GM18868 (cell line): ENCODE measurements around the gene SLC7A1.

Experiments used
- ATAC-seq: cut with Tn5 transposase; IDR thresholded peaks from one replicate; pipeline ENCODE4 v1.9.1; 2021; ENCODE audit warnings: mild to moderate bottlenecking, moderate library complexity; ENCODE audit not compliant: unreplicated experiment

Gene SLC7A1

DNA sequence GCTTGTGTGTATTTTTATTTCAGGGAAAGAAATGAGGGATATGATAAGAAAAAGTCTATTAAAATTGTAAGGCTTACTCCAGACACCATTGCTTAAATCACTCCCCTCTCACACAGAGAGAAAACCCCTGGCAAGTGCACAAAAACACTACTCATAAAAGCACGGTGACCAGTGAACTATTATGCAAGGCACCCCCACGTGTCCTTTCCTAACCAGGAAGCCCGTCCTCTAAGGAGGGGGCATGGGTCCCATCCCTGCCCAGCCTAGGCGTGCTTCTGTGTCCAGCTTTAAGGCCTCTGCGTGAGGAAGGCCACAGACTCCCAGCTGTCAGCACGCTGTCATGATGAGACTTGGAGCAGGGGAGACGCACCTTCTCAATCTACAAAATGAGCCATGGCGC lies 83.5 kb downstream of the SLC7A1 start:
- ATAC-seq = no peak

DNA sequence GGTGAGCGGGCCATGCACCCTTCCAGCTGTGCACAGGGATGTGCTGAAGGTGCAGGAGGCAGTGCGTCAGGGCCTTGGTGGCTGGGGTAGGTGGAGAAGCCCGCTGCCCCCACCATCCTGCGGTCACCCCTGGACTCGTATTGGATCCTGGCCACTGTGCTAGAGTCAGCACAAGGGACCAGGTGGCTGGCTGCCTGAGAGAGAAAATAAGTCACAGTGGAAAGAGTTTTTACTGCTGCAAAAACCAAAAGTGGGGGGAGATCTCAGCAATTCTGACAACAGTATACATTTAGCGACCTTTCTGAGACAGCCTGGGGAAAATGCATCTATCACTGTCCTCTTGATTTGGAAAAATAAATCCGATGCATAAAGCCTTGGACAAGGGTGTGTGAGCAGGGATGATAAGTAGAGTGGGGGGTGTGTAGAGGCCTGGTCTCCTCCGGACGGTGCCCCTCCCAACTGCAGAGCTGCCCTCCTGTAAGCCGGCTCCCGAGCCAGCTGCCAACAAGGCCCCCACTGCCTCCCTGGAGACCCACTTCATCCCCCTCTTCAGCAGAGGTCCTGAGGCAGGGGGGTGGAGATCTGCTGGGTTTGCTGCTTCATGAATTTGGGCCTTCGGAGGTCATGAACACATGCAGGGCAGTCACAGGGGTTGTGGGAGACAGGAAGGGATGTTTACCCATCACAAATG lies 84.2 kb downstream of the SLC7A1 start:
- ATAC-seq = no peak

DNA sequence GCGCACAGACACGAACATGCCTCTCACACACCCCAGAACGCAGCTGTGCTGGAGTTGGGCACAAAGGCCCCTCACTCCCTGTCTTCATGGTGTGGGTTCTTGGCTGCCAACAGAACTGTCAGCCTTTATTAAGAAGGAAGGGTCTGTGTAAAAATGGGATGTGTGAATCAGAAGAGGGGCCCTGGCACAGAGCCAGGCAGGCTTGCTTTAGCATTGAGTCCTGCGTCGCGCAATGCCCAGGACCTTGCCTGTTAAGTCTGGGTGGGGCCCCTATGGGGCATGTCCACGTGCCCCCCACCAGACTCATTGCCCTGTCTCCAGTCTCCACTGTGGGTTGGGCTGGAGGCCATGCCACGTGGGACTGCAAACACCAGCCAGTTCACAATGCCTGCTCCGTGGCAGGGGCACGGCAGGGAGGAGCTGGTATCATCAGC lies 84.8 kb downstream of the SLC7A1 start:
- ATAC-seq = no peak

DNA sequence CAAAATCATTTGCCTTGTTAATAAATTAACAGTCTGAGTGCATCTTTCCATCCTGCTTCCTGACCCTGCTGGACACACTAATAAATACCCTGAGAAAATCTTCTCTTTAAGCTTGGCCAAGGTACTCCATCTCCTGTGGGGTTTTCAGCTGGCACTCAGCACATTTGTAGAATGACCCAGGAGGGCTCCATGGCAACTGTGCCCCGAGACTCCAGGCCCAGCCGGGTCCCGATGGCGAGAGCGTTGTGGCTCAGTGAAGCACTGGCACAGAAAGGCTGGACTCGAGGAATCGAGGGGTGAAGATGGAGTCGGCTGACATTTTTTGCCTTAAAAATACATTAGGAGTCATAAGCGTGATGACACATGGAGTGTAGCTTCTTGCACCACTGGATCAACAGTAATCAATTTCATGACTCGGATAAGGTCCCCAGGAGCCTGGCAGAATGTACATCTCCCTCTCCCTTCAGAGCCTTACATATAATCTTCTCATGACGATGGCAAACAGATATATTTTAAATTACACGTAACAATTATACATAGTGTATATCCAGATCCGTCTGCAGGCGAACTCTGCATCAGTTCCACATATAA lies 85.4 kb downstream of the SLC7A1 start:
- ATAC-seq = no peak

DNA sequence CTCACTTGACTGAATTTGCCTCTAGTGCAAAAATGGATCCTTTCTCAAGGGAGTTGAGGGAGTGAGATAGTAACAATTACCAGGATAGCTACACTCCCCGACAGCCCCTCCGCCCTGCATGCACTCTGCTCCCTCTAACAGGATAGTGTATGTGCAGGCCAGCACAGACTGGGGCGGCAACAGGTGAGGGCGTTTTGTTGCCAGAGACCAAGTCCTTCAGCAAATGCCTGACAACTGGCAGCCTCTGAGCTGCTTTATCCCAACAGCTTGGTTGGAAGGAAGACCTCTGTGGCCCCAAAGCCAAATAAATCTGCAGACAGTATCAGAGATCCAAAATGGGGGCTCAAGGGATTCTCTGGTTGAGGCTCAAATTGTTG lies 86.6 kb downstream of the SLC7A1 start:
- no peak for ATAC-seq

DNA sequence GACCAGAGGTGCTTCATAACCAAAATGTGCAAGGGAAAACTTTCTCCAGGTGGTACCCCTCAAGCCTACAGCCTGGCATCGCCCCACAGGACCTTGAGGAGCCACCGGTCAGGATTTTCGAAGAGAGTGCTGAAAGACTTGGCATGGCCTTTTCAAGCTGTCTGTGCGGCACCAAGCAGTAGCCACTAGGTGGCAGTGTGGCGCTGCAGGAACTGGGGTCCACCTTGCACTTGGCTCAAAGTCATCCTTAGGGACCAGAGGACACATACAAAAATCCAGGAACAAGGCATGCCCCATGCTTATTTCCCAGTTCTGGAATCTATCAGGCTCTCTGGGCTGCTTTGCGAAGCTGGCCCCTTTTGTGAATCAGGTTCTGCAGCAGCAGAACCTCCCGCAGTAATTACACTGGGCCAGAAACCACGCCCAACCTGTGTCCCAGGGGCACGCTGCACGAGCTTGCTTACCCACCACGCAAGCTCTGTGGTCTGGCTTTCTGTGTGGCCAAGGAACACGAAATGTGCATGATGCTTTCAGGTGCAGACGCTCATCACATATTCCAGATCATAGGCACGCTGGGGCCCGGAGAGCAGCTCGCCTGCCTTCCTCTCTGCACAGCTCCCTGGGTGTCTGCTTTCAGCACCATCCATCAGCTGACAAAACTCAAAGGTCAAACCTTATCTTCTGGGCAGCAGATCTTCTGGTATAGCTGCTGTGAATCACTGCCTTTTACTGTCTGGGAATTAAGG lies 87.2 kb downstream of the SLC7A1 start:
- peak; percentile 73 for ATAC-seq

DNA sequence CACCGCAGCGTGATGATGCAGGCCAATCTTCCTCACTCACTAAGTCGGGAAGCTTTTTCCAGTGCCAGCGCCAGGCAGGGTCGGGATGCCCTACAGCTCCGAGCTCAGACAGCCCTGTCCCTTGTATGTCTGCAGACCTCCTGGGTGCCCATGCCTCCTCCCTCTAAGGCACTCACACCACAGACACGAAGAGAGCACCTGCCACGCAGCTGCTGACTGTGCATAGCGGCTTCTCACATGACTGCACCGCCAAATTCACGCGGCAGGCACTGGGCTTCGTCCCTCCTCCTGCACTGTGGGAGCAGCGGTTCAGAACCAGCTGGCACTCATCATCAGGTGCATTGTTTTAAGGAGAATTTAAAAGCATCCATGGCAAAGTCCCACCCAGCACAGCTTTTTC lies 88.1 kb downstream of the SLC7A1 start:
- ATAC-seq = no peak

DNA sequence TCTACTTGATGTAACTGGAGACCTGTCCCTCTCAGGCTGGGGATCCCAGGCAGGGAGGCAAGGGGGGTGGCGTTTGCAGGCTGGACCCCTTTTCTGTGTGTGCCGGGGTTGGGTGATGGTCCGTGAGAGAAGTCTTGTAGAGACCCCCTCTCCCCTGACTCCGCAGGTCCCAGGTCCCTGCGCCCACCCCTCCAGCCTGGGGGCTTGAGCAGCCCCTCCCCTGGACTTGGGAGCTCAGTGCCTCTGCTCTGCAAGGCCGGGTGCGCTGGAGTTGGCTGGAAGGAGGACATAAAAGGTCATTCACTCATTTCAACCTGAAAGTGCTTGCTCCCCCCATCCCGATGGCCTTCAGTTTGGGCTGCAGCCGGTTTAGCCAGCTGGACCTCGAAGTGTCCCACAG lies 89.5 kb downstream of the SLC7A1 start:
- ATAC-seq = no peak

DNA sequence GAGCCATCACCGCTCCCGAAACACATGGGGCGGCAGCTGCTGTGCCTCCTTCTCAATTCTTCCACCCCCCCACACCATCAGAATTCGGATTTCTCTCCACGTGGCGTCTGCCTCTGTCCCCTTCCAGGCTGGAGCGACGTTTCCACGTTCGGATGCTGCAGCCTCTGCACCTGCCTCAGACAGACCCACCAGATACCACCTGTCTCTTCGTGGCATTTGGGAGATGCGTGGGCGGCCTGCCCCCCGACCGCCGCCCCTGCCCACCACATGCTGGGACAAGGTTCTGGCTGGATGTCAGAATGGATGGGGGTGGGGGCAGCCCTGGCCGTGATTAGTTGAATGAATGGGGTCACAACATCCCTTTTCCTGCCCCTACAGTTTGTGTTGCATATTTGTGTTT lies 90.0 kb downstream of the SLC7A1 start:
- ATAC-seq = no peak

DNA sequence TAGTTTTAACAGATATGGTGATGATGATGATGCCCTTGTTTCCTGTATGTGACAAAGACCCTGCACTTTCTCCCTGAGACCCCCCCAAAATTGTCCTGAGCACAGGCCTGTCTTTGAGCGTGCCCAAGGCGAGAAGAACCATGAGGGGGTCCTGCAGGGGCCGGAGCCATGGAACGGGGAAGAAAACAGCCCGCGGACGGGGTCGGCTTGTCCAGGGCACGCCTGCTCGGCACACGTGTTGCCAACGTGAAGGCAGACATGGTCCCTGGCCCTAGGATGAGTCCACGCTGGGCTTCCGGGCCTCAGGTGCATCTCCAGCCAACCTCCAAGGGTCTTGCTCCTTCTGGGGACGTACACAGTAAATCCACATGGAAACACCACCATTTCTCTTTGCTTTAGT lies 90.8 kb downstream of the SLC7A1 start:
- no peak for ATAC-seq

DNA sequence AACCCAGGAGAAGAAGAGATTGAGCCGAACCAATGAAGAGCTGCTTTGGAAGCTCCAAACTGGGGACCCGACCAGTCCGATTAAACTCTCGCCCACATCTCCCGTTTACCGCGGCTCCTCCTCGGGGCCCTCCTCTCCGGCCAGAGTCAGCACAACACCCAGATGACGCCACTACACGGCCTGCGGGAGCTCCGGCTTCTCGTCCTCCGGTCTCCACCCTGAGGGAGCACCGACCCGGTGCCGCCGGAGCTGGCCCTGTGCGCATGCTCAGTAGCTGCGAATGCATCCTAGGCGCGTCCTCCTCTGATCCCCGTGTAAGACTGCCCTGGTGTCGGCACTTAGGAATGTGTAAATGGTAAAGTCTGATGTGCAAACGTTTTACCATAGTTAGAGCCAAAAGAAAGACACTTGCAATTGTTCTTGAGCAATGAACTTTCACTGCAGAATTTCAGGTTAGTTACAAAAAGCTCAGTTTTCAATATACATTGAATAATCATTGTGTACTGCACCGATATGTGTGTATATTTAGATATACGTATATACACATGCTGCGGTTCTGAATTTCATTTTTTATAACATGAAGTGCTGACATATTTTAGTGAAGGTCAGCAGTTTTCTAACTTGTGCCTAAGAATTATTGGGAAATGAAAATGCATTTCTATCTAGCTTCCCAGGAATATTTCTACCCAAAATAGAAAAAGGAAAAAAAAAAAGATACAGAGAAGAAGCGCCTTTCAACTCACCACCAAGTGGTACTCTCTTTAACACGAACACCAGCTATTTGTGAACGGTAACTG lies 92.2 kb downstream of the SLC7A1 start:
- ATAC-seq = no peak

DNA sequence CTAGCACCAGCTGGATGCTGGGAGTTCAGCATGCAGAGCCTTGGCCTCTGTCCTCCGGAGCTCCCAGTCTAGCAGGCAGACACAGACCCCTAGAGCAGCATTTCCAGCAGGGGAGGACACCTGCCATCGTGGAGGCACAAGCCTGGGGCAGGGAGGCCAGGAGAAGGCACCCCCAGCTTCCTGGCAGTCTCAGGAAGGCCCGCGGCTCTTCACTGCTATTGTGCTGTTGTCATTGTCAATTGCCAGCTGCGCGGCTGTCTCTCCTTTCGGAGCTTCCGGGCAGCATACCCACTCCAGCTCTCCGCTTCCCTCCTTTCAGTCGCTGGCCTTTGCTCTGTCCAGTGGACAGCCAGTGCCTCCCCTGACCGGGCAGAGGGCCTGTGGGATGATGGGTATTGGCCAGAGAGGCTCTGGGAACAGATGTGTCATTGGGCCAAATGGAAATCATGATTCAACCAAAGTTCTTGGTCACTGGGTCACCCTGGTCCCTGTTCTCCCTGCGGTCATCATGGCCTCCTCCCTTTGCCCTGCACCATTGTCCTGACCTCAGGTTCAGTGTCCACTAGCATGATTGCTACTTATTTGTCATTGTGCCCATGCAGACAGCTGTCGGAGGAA lies 93.0 kb downstream of the SLC7A1 start:
- no peak for ATAC-seq

DNA sequence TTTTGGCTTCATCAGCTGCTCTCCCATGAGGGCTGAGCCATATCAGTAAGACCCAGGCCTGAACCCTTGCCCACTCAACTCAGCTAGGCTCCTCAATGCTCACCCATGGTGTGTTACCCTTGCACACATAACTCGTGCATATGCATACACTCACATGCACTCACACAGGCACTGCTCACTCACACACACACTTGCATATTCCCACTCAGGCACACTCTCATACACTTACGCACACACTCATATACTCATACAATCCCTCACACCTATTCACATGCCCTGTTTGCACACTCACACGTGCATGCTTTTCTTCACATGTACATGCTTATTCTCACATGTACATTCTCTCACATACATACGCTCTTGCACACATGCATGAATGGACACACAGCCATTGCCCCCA lies 93.8 kb downstream of the SLC7A1 start:
- no peak for ATAC-seq

DNA sequence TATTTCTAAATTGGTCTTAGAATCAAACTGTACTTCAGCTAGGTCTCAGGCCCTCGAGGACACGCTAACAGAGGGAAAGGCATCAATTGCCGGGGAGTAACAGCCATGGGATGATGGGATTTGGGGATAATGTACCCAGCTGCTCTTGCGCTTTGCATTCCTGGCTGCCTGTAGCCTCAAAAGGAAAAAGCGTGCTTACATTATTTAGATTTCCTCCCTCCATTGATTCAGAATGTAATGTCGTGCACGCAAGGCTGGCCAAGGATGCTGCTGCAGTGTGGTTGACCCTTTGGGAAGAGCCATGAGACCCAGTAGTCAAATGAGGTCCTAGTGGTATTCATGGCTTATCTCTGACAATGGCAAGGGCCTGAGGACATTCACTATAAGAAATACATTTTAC lies 95.1 kb downstream of the SLC7A1 start:
- no peak for ATAC-seq

DNA sequence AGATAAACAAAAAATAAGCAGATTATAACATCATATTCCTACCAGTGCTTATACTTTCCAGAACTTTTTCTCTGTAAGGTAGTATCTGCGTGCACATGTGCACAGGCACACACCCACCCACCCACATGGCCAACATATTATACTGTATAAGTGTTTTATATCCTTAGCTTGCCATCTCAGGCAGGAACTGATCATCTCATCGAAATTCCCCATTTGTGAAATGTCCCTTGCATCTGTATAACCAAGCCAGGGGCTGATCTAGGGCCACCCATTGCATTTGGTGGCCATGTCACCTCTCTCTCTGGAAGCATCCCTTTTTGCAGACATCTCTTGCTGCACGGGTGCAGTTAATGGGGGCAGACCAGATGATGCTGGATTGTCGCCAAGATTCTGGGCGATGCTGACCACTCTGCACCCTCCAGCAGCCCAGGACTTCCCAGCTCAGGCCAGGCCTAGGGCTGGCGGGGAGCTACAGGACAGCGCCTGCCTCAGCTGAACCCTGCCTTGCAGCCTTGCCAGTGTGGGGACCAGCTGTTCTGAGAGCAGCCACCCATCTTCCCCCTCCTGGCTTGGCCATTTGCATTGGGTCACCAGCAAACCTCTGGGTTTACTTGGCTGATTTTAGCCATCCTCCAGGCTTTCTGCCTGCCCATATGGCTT lies 95.9 kb downstream of the SLC7A1 start:
- no peak for ATAC-seq

DNA sequence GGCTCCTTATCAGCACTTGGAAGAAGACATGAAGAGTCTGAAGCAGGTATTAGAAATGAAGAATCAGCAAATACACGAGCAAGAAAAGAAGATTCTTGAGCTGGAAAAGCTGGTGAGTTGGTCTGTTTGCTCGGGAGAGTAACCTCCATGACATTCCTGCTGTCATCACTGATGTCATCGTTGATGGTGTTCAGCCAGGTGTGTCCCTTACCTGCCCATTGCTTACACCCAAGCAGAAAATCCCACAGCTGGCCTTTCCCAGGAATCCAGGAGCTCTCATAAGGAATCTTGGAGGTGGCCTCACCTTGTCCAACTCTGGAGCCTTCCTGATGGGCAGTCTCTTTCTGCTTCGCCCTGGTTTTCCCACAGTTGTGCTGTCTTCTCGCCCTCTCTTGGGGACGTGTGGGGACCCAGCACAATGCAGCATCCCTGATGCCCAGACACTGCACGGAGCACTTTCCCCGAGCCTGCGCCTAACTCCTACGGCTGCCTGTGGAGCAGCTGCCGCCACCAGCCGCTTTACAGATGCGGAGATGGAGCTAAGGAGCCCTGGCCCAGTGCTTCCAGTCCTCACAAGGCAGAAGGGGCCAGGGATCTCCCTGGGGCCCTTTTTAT lies 97.0 kb downstream of the SLC7A1 start:
- ATAC-seq = no peak

DNA sequence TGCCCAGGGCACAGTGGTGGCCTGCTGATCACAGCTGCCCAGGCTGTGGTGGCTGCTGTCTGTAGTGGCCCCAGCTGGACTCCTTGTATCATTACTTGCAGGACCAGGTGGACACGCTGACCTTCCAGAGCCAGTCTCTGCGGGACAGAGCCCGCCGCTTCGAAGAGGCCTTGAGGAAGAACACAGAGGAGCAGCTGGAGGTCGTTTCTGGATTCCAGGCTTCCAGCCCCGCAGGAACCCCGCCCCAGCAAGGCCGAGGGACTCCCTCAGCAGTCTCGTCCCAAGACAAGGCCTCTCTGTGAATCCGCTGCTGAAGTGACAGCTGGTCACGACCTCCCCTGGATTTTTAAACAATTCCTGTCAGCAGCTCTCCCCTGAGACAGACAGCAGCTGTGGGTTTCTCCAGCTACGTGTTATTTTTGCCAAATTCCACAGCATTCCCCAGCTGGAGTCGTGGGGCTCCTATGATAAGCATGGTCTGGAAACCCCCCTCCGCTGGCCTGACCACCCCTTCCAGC lies 98.3 kb downstream of the SLC7A1 start:
- no peak for ATAC-seq

DNA sequence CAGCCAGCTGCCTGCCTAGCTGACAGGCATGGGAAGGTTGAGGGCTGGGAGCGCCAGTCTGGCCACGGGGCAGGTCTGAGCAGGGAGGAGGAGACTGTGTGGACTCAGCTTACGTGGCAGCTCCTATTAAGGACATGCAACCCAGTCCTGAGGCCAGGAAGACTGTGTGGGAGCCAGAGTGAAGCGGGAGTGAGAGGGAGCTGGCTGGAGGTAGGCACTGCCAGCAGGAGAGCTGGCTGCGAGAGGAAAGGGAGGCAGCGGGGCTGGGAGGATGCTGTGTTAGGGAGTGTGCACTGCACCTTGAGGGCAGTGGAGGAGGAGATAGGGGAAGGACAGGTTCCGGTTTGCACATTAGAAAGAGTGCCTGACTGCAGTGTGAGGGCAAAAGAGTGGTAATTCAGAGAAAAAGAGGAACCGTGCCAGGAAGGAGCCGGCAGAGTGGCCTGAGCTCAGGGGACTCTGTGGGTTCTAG lies 99.2 kb downstream of the SLC7A1 start:
- peak; percentile 81 for ATAC-seq

DNA sequence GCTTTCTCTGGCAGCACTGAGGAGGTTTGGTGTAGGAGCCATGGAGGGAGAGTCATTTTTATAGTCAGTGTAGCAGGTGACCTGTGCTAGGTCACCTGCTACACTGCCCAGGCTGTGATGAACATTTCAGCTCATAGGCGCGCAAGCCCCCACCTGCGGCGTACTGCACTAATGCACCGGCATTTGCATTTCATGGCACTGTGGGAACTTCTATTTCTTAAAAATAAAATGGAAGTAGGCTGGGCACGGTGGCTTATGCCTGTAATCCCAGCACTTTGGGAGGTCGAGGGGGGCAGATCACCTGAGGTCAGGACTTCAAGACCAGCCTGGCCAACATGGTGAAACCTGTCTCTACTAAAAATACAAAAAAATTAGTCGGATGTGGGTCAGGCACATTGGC lies 101.0 kb downstream of the SLC7A1 start:
- no peak for ATAC-seq

DNA sequence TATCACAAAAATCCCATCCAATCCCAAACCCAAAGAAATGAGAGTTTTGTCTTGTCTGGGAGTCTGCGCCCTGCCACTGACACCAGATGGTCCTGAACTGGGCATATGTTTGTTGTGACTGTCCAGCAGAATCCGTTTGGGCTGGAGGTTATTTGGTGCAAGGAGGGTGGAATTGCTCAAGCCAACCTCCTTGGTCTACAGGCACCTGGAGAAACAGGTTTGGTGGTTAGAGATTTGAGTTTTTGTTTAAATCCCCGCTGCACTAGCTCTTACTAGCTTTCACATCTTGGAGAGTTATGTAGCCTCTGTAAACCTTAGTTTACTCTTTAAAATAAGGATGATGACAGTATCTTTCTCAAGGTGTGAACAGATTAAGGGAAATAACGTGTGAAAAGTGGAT lies 101.7 kb downstream of the SLC7A1 start:
- ATAC-seq = no peak
